ENCODE measurements around the gene NECTIN2.

DNA sequence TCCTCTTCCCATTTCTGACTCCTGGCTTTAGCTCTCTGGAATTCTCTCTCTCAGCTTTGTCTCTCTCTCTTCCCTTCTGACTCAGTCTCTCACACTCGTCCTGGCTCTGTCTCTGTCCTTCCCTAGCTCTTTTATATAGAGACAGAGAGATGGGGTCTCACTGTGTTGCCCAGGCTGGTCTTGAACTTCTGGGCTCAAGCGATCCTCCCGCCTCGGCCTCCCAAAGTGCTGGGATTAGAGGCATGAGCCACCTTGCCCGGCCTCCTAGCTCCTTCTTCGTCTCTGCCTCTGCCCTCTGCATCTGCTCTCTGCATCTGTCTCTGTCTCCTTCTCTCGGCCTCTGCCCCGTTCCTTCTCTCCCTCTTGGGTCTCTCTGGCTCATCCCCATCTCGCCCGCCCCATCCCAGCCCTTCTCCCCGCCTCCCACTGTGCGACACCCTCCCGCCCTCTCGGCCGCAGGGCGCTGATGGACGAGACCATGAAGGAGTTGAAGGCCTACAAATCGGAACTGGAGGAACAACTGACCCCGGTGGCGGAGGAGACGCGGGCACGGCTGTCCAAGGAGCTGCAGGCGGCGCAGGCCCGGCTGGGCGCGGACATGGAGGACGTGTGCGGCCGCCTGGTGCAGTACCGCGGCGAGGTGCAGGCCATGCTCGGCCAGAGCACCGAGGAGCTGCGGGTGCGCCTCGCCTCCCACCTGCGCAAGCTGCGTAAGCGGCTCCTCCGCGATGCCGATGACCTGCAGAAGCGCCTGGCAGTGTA, 62.2 kb downstream of the NECTIN2 start:
- TF ChIP-seq, protein P1, sequence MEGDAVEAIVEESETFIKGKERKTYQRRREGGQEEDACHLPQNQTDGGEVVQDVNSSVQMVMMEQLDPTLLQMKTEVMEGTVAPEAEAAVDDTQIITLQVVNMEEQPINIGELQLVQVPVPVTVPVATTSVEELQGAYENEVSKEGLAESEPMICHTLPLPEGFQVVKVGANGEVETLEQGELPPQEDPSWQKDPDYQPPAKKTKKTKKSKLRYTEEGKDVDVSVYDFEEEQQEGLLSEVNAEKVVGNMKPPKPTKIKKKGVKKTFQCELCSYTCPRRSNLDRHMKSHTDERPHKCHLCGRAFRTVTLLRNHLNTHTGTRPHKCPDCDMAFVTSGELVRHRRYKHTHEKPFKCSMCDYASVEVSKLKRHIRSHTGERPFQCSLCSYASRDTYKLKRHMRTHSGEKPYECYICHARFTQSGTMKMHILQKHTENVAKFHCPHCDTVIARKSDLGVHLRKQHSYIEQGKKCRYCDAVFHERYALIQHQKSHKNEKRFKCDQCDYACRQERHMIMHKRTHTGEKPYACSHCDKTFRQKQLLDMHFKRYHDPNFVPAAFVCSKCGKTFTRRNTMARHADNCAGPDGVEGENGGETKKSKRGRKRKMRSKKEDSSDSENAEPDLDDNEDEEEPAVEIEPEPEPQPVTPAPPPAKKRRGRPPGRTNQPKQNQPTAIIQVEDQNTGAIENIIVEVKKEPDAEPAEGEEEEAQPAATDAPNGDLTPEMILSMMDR (IDR thresholded peaks at IDR 0.05), result no peak
- no peak for TF ChIP-seq EZH2phosphoT487 (IDR thresholded peaks at IDR 0.05)
- no peak for TF ChIP-seq EZH2 (IDR thresholded peaks at IDR 0.05)
